GM19025 (cell line): Measurements from ENCODE around the gene SMIM23.
"Not testable (repeated sequence)": the region's sequence is repeated elsewhere in the genome, so short reads cannot be mapped to it uniquely, and the experiment has no call there.

Source experiments
- ATAC-seq: cut with Tn5 transposase; IDR thresholded peaks from one replicate; pipeline ENCODE4 v1.9.1; 2021; ENCODE audit warnings: mild to moderate bottlenecking, low read depth, moderate library complexity; ENCODE audit not compliant: unreplicated experiment

The SMIM23 gene

GRCh38 chr5:171771856-171772255, 13.8 kb upstream of the SMIM23 start:
- ATAC-seq: no peak

DNA sequence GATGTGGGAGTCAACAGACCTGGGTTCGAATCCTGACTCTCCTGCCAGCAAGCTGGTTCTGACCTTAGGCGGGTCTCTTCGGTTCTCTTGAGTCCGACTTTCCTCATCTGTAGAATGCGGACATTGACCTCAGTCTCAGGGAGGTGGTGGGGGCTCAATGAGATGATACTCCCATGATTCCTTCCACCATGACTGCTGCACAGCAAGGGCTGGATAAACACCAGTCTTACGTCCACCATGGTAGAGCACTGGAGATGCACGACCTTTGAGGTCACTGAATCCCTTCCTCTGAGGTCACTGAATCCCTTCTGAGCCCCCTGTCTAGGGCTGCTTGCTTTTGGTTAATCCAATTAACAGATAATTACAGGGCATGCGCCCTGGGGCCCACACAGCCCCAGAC, 12.5 kb upstream of the SMIM23 start:
- no peak for ATAC-seq

- no peak for ATAC-seq
These were observed 11.2 kb upstream of the SMIM23 start for GRCh38 chr5:171774418-171774817.

DNA sequence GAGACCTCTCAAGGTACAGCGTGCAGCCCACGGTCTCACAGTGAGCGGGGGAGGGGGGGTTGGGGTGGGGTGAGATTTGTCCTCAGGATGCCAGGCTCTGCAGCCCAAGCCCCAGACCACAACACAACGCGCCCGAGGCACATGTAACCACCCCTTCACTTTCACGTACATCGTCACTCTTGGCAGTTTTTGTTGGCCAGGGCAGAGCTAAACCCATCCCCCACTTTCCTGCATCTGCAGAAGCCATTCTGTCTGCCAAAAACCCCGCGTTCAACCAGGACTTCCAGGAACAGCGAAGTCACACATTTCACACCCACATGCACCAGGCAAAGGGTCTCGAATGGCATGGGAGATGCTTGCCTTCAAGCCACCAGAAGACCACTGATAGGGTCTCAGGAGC, 9.4 kb upstream of the SMIM23 start:
- ATAC-seq: no peak

GRCh38 chr5:171776770-171777759, 8.6 kb upstream of the SMIM23 start:
- no peak for ATAC-seq

DNA sequence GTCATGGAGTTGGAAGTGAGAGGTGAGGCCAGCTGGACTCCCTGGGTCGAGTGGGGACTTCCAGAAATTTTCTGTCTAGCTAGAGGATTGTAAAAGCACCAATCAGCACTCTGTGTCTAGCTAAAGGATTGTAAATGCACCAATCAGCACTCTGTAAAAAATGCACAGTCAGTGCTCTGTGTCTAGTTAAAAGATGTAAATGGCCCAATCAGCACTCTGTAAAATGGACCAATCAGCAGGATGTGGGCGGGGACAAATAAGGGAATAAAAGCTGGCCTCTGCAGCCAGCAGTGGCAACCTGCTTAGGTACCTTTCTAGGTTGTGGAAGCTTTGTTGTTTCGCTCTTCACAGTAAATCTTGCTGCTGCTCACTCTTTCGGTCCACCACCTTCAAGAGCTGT, 3.9 kb upstream of the SMIM23 start:
- not testable (repeated sequence) for ATAC-seq

GRCh38 chr5:171782332-171782966, 3.2 kb upstream of the SMIM23 start:
- no peak for ATAC-seq

GRCh38 chr5:171783051-171783450, 2.6 kb upstream of the SMIM23 start:
- ATAC-seq: no peak

DNA sequence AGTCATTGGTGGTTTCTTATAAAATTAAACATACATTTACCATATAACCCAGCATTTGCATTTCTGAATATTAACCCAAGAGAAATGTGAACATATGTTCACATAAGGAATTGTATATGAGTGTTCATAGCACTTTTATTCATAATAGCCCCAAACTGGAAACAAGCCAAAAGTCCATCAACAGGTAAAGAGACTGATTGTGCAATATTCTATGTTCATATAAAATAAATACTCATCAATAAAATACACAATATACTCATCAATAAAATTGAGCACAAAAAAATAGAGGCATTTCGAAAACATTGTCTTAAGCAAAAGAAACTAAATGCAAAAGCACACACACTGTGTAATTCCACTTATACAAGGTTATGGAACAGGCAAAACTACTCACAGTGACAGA, 3.7 kb downstream of the SMIM23 start:
- no peak for ATAC-seq

DNA sequence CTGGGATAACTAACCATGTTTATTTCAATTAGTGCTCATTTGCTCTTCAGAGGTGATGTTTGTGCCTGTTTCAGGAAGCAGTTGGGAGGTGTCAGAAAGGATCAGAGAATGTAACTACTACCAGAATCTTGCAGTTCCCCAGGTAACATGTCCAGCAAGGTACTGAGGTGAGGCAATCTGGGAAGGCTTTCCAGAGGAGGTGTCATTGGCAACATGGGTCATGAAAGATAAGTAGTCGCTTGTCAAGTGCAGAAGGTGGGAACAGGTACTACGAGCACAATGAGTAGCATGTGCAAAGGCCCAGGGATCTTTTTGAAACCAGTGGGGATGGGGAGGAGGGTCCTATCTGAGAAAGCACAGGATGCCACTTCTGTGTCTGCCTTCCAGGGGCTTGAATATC, 4.8 kb downstream of the SMIM23 start:
- no peak for ATAC-seq

GRCh38 chr5:171794470-171794960, 8.9 kb downstream of the SMIM23 start:
- ATAC-seq: no peak

DNA sequence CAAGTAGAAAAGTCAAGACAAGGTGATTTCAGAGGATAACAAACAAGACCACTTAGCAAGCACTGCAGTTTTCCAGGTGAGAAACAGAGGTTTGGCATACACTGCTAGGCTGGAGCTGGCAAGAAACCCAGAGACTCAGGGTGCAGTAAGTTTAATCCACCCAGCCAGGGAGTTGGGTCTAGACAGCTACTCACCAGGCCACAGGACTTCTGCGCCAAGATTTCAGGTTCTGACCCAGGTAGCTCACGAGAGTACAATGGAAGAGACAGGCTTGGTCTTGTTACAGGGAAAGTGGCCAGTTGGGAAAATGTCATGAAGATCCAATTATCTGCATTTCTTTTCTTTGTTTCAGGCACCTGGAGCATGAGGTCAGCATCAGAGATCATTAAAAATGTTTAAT, 9.8 kb downstream of the SMIM23 start:
- no peak for ATAC-seq

DNA sequence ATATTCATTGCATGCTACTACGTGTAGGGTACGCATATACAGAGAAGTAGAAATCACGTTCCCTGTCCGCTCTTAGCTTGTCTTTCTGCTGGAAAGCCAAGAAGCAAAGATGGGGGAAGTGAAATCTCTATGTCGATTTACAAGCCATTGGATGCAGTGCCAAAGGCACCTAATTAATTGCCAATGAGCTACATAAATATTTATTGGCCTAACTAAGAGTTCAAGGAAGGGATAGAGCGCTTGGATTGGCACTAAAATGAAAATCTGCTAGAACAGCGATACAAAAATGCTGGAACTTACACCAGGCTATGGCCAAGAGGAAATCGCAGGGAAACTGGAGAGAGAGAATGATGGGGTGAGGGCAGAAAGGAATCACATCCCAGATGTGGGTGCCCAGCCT, 10.8 kb downstream of the SMIM23 start:
- no peak for ATAC-seq

- no peak for ATAC-seq
These were observed 11.9 kb downstream of the SMIM23 start for GRCh38 chr5:171797543-171797942.

DNA sequence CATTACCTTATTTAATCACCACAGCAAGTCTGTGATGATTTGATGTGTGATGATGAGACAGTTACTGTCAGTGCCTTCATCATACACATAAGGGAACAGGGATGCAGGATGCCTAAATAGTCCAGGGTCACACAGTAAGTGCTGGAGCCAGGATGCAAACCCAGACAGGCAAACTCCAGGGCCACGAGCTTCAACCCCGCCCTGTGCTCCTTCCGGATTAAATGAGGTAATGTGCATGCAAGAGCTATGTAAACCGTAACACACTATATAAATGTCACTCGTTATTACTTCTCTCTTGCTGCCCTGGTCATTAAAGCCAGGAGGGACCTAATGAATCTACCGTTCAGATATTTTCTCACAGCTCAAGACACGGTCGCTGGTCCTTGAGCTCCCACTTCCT, 12.8 kb downstream of the SMIM23 start:
- no peak for ATAC-seq

DNA sequence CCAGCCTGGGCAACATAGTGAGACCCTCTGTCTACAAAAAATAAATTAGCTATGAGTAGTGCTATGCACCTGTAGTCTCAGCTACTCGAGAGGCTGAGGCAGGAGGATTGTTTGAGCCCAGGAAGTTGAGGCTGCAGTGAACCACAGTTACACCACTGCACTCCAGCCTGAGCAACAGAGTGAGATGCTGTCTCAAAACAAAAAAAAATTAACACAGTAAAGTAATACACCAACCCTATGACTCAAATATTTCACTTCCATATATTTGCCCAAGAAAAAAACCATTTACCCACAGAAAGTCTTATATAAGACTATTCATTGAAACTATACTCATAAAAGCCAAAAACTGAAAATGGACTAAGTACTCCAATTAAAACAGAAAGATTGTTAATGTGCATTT, 16.2 kb downstream of the SMIM23 start:
- ATAC-seq: no peak

- no peak for ATAC-seq
These were observed 20.1 kb downstream of the SMIM23 start for GRCh38 chr5:171805746-171806145.

GRCh38 chr5:171806976-171807747, 21.5 kb downstream of the SMIM23 start:
- ATAC-seq: no peak

- no peak for ATAC-seq
These were observed 22.8 kb downstream of the SMIM23 start for GRCh38 chr5:171808453-171808852.

GRCh38 chr5:171808951-171809350, 23.3 kb downstream of the SMIM23 start:
- no peak for ATAC-seq

DNA sequence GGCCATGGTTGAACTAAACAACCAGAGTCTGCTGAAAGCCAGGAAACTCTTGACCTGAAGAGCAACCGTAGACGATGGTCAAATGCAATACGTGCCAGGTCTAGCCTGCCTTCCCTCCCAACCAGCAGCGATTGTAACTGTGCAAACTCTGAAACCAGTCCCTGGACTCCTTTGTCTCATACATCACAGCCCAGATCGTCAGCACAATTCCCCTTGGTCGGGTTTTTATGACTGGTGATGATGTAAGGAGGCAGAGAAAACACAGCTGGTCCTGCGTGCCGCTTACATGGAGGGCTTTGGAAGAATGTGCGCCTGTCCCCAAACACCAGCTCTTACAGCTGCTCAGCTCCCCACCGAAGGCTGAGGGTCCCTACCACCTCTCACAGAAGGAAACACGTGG, 24.6 kb downstream of the SMIM23 start:
- no peak for ATAC-seq
